Sigmoid colon (tissue), 7 donors: ENCODE measurements around the gene LRRC8A. TPM values are rescaled to one million over a fixed set of nuclear protein-coding genes. Genes with fewer than 3 reads are reported as not detected.

ENCODE experiments used
- DNase-seq: peaks from one replicate; pipeline ENCODE4 v3.0.0-alpha.2; 2019
- H3K27ac ChIP-seq, 4 donors: fragments of 200-600 bp; sonication (generic); one replicate each; pipeline ENCODE4 v1.5.1; 2016 to 2019; ENCODE audit warnings: mild to moderate bottlenecking in 1 of 4
- H3K27me3 ChIP-seq, 3 donors: fragments of 200-600 bp; sonication (generic); one replicate each; pipeline ENCODE4 v1.5.1; 2019; ENCODE audit warnings: mild to moderate bottlenecking in 1 of 3
- H3K36me3 ChIP-seq, 4 donors: fragments of 200-600 bp; sonication (generic); one replicate each; pipeline ENCODE4 v1.5.1; 2016 to 2019
- H3K4me1 ChIP-seq, 4 donors: fragments of 200-600 bp; sonication (generic); one replicate each; pipeline ENCODE4 v1.5.1; 2017 to 2019
- H3K4me3 ChIP-seq, 4 donors: fragments of 200-600 bp; sonication (generic); one replicate each; pipeline ENCODE4 v1.5.1; 2017 to 2019; ENCODE audit warnings: mild to moderate bottlenecking in 2 of 4, moderate library complexity in 1 of 4
- H3K9me3 ChIP-seq, 4 donors: fragments of 200-600 bp in 3 of 4; sonication (generic) in 3 of 4; one replicate each; pipeline versions ENCODE4 v1.5.1 to v1.6.1; 2013 to 2019
- EP300 ChIP-seq, 4 donors: sonication (generic); formaldehyde crosslinking; IDR thresholded peaks; one replicate each; pipeline ENCODE4 v1.6.1; 2017; ENCODE audit warnings: antibody characterized with exemption in 4 of 4
- POLR2A ChIP-seq, 2 donors: fragments of 450-650 bp; IDR thresholded peaks; one replicate each; pipeline ENCODE4 v1.6.1; 2016; ENCODE audit warnings: antibody characterized with exemption in 2 of 2, mild to moderate bottlenecking in 2 of 2, moderate library complexity in 2 of 2
- POLR2AphosphoS5 ChIP-seq, 4 donors: sonication (generic); formaldehyde crosslinking; IDR thresholded peaks; one replicate each; pipeline ENCODE4 v1.6.1; 2017; ENCODE audit warnings: antibody characterized with exemption in 4 of 4
- WGBS, 2 donors: extraction: QIAGEN DNeasy Blood & Tissue Kit; methylation state at CpG; one replicate each; pipeline ENCODE4 v1.1.7; 2013; 5-methylcytosine and 5-hydroxymethylcytosine counted together
- intact Hi-C: fragments of 100-400 bp; cut with DNase I; formaldehyde crosslinking; loops from one replicate; pipeline ENCODE4 v1.15.1; 2023
- polyA plus RNA-seq, 3 donors: library from polyadenylated mRNA; stranded (reverse); fragments of 200-250 nt; gene quantifications; one replicate each; pipeline ENCODE4 v1.2.3, GENCODE V29; 2013
- total RNA-seq, 4 donors: library from RNA; depleted of rRNA; stranded (reverse); fragments of >200 nt; gene quantifications; one replicate each; pipeline ENCODE4 v1.1.0, GENCODE V29; 2016
- TF ChIP-seq, protein P1 (sequence below), 4 experiments: fragments of 450-650 bp in 3 of 4; fragments of 200-600 bp in 1 of 4; IDR thresholded peaks; one replicate each; pipeline ENCODE4 v1.5.1; 2016 to 2019; ENCODE audit warnings: antibody characterized with exemption in 4 of 4, mild to moderate bottlenecking in 3 of 4, moderate library complexity in 2 of 4
- donor health status: healthy with polysubstance abuse.
- donor health status: Bipolar disorder and iron deficiency.
- donor health status: healthy.

Gene LRRC8A
- total and polyA plus RNA-seq, 7 donors, result 4.8 to 59.5 (median 26.0) TPM

GRCh38 chr9:128913048-128913900 lies 31.3 kb downstream of the LRRC8A start:
- Histone ChIP-seq H3K4me3 (no peak overlapping the region), H3K36me3 (peaks cover 17 to 44% (median 28%) of the 10 kb centered on the region in 4 donors), H3K4me1 (peaks cover 0 to 89% (median 80%) of the 10 kb centered on the region in 4 donors)

DNA sequence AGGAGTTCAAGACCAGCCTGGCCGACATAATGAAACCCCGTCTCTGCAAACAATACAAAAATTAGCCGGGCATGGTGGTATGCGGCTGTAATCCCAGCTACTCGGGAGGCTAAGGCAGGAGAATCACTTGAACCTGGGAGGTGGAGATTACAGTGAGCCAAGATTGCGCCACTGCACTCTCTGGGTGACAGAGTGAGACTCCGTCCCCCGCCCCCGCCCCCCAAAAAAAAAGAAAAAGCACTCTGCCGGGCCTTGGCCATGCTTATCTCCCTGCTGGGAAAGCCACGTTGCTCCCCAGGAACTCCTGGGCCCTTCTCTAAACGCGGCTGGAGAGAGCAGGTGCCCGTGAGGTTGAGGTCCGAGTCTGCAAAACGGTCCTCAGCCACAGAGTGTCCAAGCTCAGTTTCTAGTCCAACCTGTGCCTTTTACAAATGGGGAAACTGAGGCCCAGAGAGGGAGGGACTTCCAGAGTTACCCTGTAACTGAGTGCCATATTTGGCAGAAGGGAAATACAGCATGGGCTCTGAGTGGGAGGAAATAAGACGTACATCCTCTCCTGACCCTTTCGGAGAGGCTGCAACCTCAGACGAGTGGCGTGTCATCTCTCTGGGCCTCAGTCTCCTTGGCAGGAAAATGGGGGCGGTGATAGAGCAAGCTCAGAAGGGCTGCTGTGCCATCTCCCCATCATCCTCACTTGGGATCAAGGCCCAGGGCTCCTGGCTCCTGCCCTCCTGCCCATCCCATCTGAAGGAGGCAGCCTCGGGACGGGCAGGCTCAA lies 32.3 kb downstream of the LRRC8A start:
- Histone ChIP-seq H3K4me1 (peaks cover 0 to 92% (median 84%) of the 10 kb centered on the region in 4 donors), H3K27ac (peak overlapping the region; percentile 65 to 88 (median 78)), H3K9me3 (no peaks in the 10 kb centered on the region), H3K4me3 (no peak overlapping the region), H3K36me3 (peaks cover 8 to 41% (median 20%) of the 10 kb centered on the region in 4 donors), H3K27me3 (no peaks in the 10 kb centered on the region)
- TF ChIP-seq EP300 (IDR thresholded peaks at IDR 0.05), result no peak
- no peak for TF ChIP-seq POLR2AphosphoS5 (IDR thresholded peaks at IDR 0.05)
- TF ChIP-seq, protein P1, sequence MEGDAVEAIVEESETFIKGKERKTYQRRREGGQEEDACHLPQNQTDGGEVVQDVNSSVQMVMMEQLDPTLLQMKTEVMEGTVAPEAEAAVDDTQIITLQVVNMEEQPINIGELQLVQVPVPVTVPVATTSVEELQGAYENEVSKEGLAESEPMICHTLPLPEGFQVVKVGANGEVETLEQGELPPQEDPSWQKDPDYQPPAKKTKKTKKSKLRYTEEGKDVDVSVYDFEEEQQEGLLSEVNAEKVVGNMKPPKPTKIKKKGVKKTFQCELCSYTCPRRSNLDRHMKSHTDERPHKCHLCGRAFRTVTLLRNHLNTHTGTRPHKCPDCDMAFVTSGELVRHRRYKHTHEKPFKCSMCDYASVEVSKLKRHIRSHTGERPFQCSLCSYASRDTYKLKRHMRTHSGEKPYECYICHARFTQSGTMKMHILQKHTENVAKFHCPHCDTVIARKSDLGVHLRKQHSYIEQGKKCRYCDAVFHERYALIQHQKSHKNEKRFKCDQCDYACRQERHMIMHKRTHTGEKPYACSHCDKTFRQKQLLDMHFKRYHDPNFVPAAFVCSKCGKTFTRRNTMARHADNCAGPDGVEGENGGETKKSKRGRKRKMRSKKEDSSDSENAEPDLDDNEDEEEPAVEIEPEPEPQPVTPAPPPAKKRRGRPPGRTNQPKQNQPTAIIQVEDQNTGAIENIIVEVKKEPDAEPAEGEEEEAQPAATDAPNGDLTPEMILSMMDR (IDR thresholded peaks at IDR 0.05), result no peak
- no peak for TF ChIP-seq POLR2A (IDR thresholded peaks at IDR 0.05)
- DNase-seq, result no peak
- intact Hi-C loops, result no loop called here
- WGBS, 2 donors, result 86 to 88% methylated on average over 23 of the region's 23 CpGs

More at GRCh38 chr9:128913048-128913900, 31.3 kb downstream of the LRRC8A start:
- DNase-seq, result no peak
- Histone ChIP-seq H3K9me3 (no peaks in the 10 kb centered on the region), H3K27me3 (no peaks in the 10 kb centered on the region), H3K27ac (peak overlapping the region; percentile 60 to 88 (median 68))
- WGBS, 2 donors, result 82 to 87% methylated on average over 15 of the region's 15 CpGs
- TF ChIP-seq POLR2AphosphoS5 (IDR thresholded peaks at IDR 0.05), result no peak
- TF ChIP-seq, protein P1 (IDR thresholded peaks at IDR 0.05), result no peak
- intact Hi-C loops, result no loop called here

GRCh38 chr9:128916204-128916603 lies 34.3 kb downstream of the LRRC8A start:
- DNase-seq, result peak; percentile 81
- intact Hi-C loops, result no loop called here
- H3K4me3 ChIP-seq, result no peak overlapping the region
- TF ChIP-seq, protein P1 (IDR thresholded peaks at IDR 0.05), result no peak
- peak in 1 of 4 donors; percentile 47 for TF ChIP-seq POLR2AphosphoS5 (IDR thresholded peaks at IDR 0.05)
- H3K27me3 ChIP-seq, result no peaks in the 10 kb centered on the region
- H3K36me3 ChIP-seq, result peaks cover 4 to 25% (median 10%) of the 10 kb centered on the region in 4 donors
- H3K27ac ChIP-seq, result peak overlapping the region; percentile 76 to 88 (median 82)
- H3K4me1 ChIP-seq, result peaks cover 0 to 91% (median 84%) of the 10 kb centered on the region in 4 donors
- H3K9me3 ChIP-seq, result no peaks in the 10 kb centered on the region
- WGBS, 2 donors, result 93% methylated on average over 18 of the region's 18 CpGs

GRCh38 chr9:128916745-128917144 lies 34.8 kb downstream of the LRRC8A start:
- H3K9me3 ChIP-seq, result no peaks in the 10 kb centered on the region
- H3K27ac ChIP-seq, result peak overlapping the region; percentile 76 to 88 (median 82)
- H3K36me3 ChIP-seq, result peaks cover 4 to 25% (median 10%) of the 10 kb centered on the region in 4 donors
- no peaks in the 10 kb centered on the region for H3K27me3 ChIP-seq
- H3K4me1 ChIP-seq, result peaks cover 0 to 91% (median 84%) of the 10 kb centered on the region in 4 donors
- H3K4me3 ChIP-seq, result no peak overlapping the region
- TF ChIP-seq POLR2AphosphoS5 (IDR thresholded peaks at IDR 0.05) (no peak), POLR2A (IDR thresholded peaks at IDR 0.05) (no peak), EP300 (IDR thresholded peaks at IDR 0.05) (no peak)
- TF ChIP-seq, protein P1 (IDR thresholded peaks at IDR 0.05), result no peak
- intact Hi-C loops, result no loop called here
- 89 to 91% methylated on average over 11 of the region's 11 CpGs for WGBS, 2 donors
- no peak for DNase-seq
